PFSK-1 (cell line): Measurements from ENCODE around the gene CLMN.

Experiments
- POLR2AphosphoS5 ChIP-seq: IDR thresholded peaks from 2 replicates; pipeline ENCODE4 v1.6.1; 2012; ENCODE audit warnings: low read depth, mild to moderate bottlenecking, control low read depth, low read length, moderate library complexity
- REST ChIP-seq, 2 experiments: IDR thresholded peaks; 2 replicates each; pipeline versions ENCODE4 v1.6.1 to v1.8.0; 2011 to 2012; ENCODE audit warnings: low read depth in 2 of 2, low read length in 2 of 2, control low read depth in 1 of 2, inconsistent platforms in 1 of 2, mild to moderate bottlenecking in 1 of 2, moderate library complexity in 1 of 2; ENCODE audit not compliant: insufficient read depth in 1 of 2
- SIN3A ChIP-seq: IDR thresholded peaks from 2 replicates; pipeline ENCODE4 v1.6.1; 2012; ENCODE audit warnings: mild to moderate bottlenecking, low read length, moderate library complexity, borderline replicate concordance; ENCODE audit not compliant: insufficient read depth
- TAF1 ChIP-seq: IDR thresholded peaks from 2 replicates; pipeline ENCODE4 v1.6.1; 2012; ENCODE audit warnings: low read length, control low read depth, borderline replicate concordance; ENCODE audit not compliant: insufficient read depth

GRCh38 chr14:95183082-95183481 is 136.6 kb downstream of the CLMN start:
- TF ChIP-seq POLR2AphosphoS5 (no peak), TAF1 (no peak), SIN3A (no peak), REST (IDR thresholded peaks at IDR 0.05; ENCODE audit: insufficient read depth in 1 of 2, low read depth in 2 of 2, low read length in 2 of 2) (no peak)
